Astrocyte of the spinal cord (primary cell): ENCODE measurements around the gene B3GLCT.
A peak's percentile ranks its signal among the peaks of the same experiment; 100 is the strongest.

ENCODE experiments used
- DNase-seq: peaks from one replicate; pipeline ENCODE4 v3.0.0; 2011; ENCODE audit warnings: low read depth, low spot score
- H3K4me3 ChIP-seq: 2 replicates; pipeline ENCODE4 v1.5.1; 2011; ENCODE audit warnings: low read depth, mild to moderate bottlenecking, low read length, moderate library complexity
- CTCF ChIP-seq: IDR thresholded peaks from 2 replicates; pipeline ENCODE4 v1.5.1; 2012; ENCODE audit warnings: low read depth, mild to moderate bottlenecking, low read length, inconsistent platforms
- in situ Hi-C: cut with HindIII; loops from 2 replicates; pipeline ENCODE4 v1.10.0; 2017; ENCODE audit warnings: low sequenced_read_pairs

The B3GLCT gene

DNA sequence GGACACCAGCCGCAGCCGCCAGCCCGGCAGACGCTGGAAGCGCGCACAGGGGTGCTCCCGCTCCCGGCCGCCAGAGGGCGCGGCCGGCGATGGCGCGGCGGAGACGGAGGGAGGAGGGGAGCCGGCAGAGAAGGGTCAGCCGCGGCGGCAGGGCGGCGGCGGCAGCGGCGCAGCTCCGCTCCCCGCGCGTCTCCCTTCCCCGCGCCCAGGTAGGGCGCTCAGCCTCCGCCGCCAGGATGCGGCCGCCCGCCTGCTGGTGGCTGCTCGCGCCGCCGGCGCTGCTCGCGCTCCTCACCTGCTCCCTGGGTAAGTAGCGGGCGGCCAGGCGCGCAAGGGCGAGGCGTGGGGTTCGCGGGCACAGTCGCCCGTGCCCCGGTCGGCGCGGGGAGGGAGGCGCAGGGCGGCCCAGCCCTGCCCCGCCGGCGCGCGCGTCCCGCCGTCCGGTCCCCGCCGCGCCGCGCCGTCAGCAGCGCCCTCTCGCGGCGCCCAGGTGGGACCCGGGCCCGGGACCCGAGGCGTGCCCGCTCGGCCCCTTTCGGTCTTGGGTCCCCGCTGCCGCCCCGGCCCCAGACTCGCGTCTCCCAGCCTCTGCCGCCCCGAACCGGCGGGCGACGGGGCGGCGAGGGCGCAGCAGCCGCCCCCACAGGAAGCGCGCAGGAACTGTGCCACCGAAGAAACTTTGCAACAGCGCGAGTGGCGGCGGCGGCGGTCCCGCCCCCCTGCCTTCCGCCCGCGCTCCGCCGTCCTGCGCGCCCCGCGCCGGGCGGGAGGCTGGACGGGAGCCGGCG lies at the start of gene B3GLCT:
TSS of gene B3GLCT (plus strand) at position 127 of the 788 bp plus-strand sequence. CDS start at position 237, 110 bp downstream.
- peak within 1 kb of the TSS; percentile 55 for H3K4me3 ChIP-seq
- TF ChIP-seq CTCF: peak; percentile 77
- peak; percentile 63 for DNase-seq
- in situ Hi-C loops: no loop called here

DNA sequence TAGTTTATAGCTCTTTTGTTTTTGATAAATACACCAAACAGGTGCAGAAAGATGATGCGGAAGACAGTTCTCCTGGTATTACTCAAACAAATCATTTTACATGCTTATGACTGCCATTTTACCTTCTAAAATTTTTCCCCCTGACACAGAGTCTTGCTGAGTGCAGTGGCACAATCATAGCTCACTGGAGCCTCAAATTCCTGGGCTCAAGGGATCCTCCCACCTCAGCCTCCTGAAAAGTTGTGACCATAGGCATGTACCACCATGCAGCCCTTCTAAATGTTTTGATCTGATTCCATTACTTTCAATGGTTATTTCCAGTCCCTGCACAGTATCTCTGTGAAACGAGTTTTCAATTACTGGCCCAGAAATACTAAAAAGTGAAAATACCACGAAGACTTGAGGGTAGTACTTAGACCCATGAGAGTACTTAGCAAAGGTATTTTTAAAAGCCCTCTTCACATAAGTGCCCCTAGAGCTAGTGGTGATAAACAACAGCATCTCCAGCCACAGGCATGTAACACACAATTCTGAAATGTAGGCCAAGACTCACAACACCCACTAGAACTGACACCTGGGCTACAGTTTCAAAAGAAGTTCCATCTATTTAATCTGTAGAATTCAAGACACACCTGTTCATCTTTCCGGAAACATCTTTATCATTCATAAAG lies 49.3 kb upstream of the B3GLCT start:
- H3K4me3 ChIP-seq: no peak overlapping the region
- in situ Hi-C loops: no loop called here
- TF ChIP-seq CTCF: no peak
- DNase-seq: no peak

GRCh38 chr13:31151837-31152236 lies 47.9 kb upstream of the B3GLCT start:
- no peak for TF ChIP-seq CTCF
- no peak overlapping the region for H3K4me3 ChIP-seq
- no peak for DNase-seq
- in situ Hi-C loops: no loop called here

- no peak for DNase-seq
- H3K4me3 ChIP-seq: no peak overlapping the region
Observed at GRCh38 chr13:31154939-31155338, 44.8 kb upstream of the B3GLCT start.

GRCh38 chr13:31159306-31159705 lies 40.5 kb upstream of the B3GLCT start:
- in situ Hi-C loops: no loop called here
- H3K4me3 ChIP-seq: peak overlapping the region; percentile 90
- DNase-seq: no peak
- TF ChIP-seq CTCF: no peak

More at GRCh38 chr13:31154939-31155338, 44.8 kb upstream of the B3GLCT start:
- in situ Hi-C loops: no loop called here
- no peak for TF ChIP-seq CTCF

- in situ Hi-C loops: no loop called here
- TF ChIP-seq CTCF: no peak
- peak; percentile 78 for DNase-seq
- H3K4me3 ChIP-seq: peak overlapping the region; percentile 90
Observed at GRCh38 chr13:31160857-31161556, 38.8 kb upstream of the B3GLCT start.
